ENCODE results near the gene SPATA17. TPM values are rescaled to one million over a fixed set of nuclear protein-coding genes. Genes with fewer than 3 reads are reported as not detected.

The SPATA17 gene
- total and polyA plus RNA-seq, 10 of the 15 experiments (the other 5 are each of a cell fraction or from before 2014, with no cell fraction given) = 0.08 to 0.27 (median 0.11) TPM; not detected in 6

DNA sequence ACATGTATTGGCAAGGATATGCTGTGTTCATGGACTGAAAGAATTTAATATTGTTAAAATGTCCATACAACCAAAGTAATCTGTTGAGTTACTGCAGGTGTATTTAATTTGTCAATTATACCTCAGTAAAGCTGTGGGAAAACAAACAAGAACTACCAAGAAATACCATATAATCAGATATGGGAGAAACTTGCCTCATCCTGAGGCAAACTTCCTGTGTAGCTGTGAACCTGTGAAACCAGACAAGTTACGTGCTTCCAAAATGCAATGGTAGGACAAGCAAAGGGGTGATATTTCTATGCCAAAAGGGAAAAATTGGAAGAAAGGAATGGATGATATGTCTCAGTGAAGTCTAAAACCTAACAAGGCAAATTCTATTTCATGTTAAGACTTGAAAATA is 174.6 kb downstream of the SPATA17 start:
- Histone ChIP-seq H3K27ac (ENCODE audit: control insufficient read depth, insufficient read depth) (no peak overlapping the region), H2AFZ (ENCODE audit: control insufficient read depth, low read depth, low read length) (no peak overlapping the region), H3K4me1 (ENCODE audit: control insufficient read depth, insufficient read depth, low read length) (no peaks in the 10 kb centered on the region), H3K27me3 (replicated peaks in 1 of 2; ENCODE audit: control insufficient read depth in 2 of 2, insufficient read depth in 2 of 2, low read length in 1 of 2) (no peaks in the 10 kb centered on the region), H3K79me2 (ENCODE audit: control insufficient read depth, insufficient read depth, low read length) (no peaks in the 10 kb centered on the region), H3K4me3 (no peak overlapping the region), H3K9me3 (replicated peaks; ENCODE audit: control insufficient read depth, insufficient read depth, low read length) (no peaks in the 10 kb centered on the region), H3K36me3 (ENCODE audit: control insufficient read depth in 2 of 2, insufficient read depth in 2 of 2, low read length in 1 of 2) (no peaks in the 10 kb centered on the region), H3K4me2 (ENCODE audit: control insufficient read depth, insufficient read depth) (no peak overlapping the region), H3K9ac (ENCODE audit: control insufficient read depth, insufficient read depth, low read length) (no peak overlapping the region), H4K20me1 (ENCODE audit: control insufficient read depth, insufficient read depth) (no peaks in the 10 kb centered on the region)
- TF ChIP-seq ATF7 (IDR thresholded peaks at IDR 0.05; ENCODE audit: low read depth) = no peak
- no peak for TF ChIP-seq RBBP5 (conservative IDR thresholded peaks at IDR 0.05)
- TF ChIP-seq SIX5 (IDR thresholded peaks at IDR 0.05; ENCODE audit: low read depth, low read length, severe bottlenecking) = no peak
- SMC1A ChIA-PET (ENCODE audit: uncharacterized antibody, unreplicated experiment) = no interaction called here
- no peak for ATAC-seq
- POLR2A ChIA-PET = no interaction called here
- RAD21 ChIA-PET (ENCODE audit: unreplicated experiment) = no interaction called here
- CTCF ChIA-PET = no interaction called here
- 89% methylated on average over 1 of the region's 1 CpG for WGBS (ENCODE audit: insufficient coverage, insufficient replicate concordance, low lambda C conversion rate, missing lambda C conversion rate)
- no peak for DNase-seq (ENCODE audit: low read depth, low spot score)
- FAIRE-seq = no peak
- intact Hi-C loops (cut with micrococcal nuclease; ENCODE audit: unreplicated experiment) = no loop called here
- no TSS peak for BruUV-seq (replicated peaks)
- in situ Hi-C loops (cut with MboI) = no loop called here

DNA sequence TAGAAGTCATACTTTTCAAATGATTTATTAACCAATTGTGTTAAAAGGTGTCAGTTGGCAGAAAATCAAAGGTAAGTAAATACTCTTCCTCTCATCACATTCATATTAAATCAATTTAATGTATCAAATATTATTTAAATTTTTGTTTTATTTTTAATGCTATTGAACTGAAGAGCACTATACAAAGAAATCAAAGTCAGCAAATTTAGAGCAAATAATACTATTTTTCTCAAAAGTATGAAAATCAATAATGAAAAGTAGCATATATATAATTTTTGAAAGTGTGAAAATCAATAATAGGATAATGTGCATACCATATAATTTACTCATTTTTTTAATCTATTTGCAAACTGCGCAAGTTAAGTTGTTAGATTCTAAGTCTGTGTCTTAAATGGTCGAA is 181.0 kb downstream of the SPATA17 start:
- ATAC-seq = no peak
- H4K20me1 ChIP-seq (ENCODE audit: control insufficient read depth, insufficient read depth) = no peaks in the 10 kb centered on the region
- no peak overlapping the region for H3K27ac ChIP-seq (ENCODE audit: control insufficient read depth, insufficient read depth)
- ChIA-PET SMC1A (ENCODE audit: uncharacterized antibody, unreplicated experiment) (no interaction called here), CTCF (no interaction called here), RAD21 (ENCODE audit: unreplicated experiment) (no interaction called here), POLR2A (no interaction called here)
- intact Hi-C loops (cut with micrococcal nuclease; ENCODE audit: unreplicated experiment) (no loop called here), in situ Hi-C loops (cut with MboI) (no loop called here)
- FAIRE-seq = no peak
- no peaks in the 10 kb centered on the region for H3K9me3 ChIP-seq (replicated peaks; ENCODE audit: control insufficient read depth, insufficient read depth, low read length)
- BruUV-seq (replicated peaks) = no TSS peak
- whole genome bisulfite sequencing (ENCODE audit: insufficient coverage, insufficient replicate concordance, low lambda C conversion rate, missing lambda C conversion rate) = 52% methylated on average over 2 of the region's 2 CpGs
- H3K79me2 ChIP-seq (ENCODE audit: control insufficient read depth, insufficient read depth, low read length) = no peaks in the 10 kb centered on the region
- DNase-seq (ENCODE audit: low read depth, low spot score) = no peak
- H3K4me2 ChIP-seq (ENCODE audit: control insufficient read depth, insufficient read depth) = no peak overlapping the region
- H3K4me1 ChIP-seq (ENCODE audit: control insufficient read depth, insufficient read depth, low read length) = no peaks in the 10 kb centered on the region
- H2AFZ ChIP-seq (ENCODE audit: control insufficient read depth, low read depth, low read length) = no peak overlapping the region
- TF ChIP-seq MEF2B (IDR thresholded peaks at IDR 0.05; ENCODE audit: partially characterized antibody, poor library complexity, severe bottlenecking) (no peak), TCF3 (IDR thresholded peaks at IDR 0.05; ENCODE audit: borderline replicate concordance, insufficient read depth, low read depth, low read length) (no peak), FOS (IDR thresholded peaks at IDR 0.05; ENCODE audit: borderline replicate concordance, extremely low read depth, insufficient read length) (no peak), ZNF24 (IDR thresholded peaks at IDR 0.05) (no peak), RAD21 (IDR thresholded peaks at IDR 0.05; ENCODE audit: insufficient read depth, low read depth, low read length) (no peak), EED (IDR thresholded peaks at IDR 0.05; ENCODE audit: low read depth) (no peak), ZNF207 (IDR thresholded peaks at IDR 0.05; ENCODE audit: borderline replicate concordance) (no peak), YBX1 (IDR thresholded peaks at IDR 0.05) (no peak), SMAD5 (IDR thresholded peaks at IDR 0.05; ENCODE audit: low read depth) (no peak), RELA (IDR thresholded peaks at IDR 0.05; ENCODE audit: borderline replicate concordance, partially characterized antibody) (no peak), KLF5 (IDR thresholded peaks at IDR 0.05; ENCODE audit: partially characterized antibody) (no peak), CEBPB (IDR thresholded peaks at IDR 0.05; ENCODE audit: borderline replicate concordance in 1 of 2, low read depth in 2 of 2, low read length in 2 of 2) (no peak), ZNF274 (IDR thresholded peaks at IDR 0.05; ENCODE audit: insufficient read depth, insufficient read length) (no peak), ZNF384 (IDR thresholded peaks at IDR 0.05; ENCODE audit: borderline replicate concordance, low read depth, low read length) (no peak)
- TF ChIP-seq, protein P1, sequence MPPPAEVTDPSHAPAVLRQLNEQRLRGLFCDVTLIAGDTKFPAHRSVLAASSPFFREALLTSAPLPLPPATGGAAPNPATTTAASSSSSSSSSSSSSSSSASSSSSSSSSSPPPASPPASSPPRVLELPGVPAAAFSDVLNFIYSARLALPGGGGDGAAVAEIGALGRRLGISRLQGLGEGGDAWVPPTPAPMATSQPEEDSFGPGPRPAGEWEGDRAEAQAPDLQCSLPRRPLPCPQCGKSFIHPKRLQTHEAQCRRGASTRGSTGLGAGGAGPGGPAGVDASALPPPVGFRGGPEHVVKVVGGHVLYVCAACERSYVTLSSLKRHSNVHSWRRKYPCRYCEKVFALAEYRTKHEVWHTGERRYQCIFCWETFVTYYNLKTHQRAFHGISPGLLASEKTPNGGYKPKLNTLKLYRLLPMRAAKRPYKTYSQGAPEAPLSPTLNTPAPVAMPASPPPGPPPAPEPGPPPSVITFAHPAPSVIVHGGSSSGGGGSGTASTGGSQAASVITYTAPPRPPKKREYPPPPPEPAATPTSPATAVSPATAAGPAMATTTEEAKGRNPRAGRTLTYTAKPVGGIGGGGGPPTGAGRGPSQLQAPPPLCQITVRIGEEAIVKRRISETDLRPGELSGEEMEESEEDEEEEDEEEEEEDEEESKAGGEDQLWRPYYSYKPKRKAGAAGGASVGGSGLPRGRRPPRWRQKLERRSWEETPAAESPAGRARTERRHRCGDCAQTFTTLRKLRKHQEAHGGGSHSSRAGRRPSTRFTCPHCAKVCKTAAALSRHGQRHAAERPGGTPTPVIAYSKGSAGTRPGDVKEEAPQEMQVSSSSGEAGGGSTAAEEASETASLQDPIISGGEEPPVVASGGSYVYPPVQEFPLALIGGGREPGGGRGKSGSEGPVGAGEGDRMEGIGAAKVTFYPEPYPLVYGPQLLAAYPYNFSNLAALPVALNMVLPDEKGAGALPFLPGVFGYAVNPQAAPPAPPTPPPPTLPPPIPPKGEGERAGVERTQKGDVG (CRISPR knock-in tag; IDR thresholded peaks at IDR 0.05) = no peak
- H3K36me3 ChIP-seq (ENCODE audit: control insufficient read depth in 2 of 2, insufficient read depth in 2 of 2, low read length in 1 of 2) = no peaks in the 10 kb centered on the region
- H3K4me3 ChIP-seq = no peak overlapping the region
- H3K27me3 ChIP-seq (replicated peaks in 1 of 2; ENCODE audit: control insufficient read depth in 2 of 2, insufficient read depth in 2 of 2, low read length in 1 of 2) = no peaks in the 10 kb centered on the region
- no peak overlapping the region for H3K9ac ChIP-seq (ENCODE audit: control insufficient read depth, insufficient read depth, low read length)

Measured in GM12878 (cell line).